ENCODE data around the gene UROS.

- TF ChIP-seq RXRA (IDR thresholded peaks at IDR 0.05; ENCODE audit: borderline replicate concordance, low read depth) (no peak), SIN3A (IDR thresholded peaks at IDR 0.05; ENCODE audit: borderline replicate concordance, low read depth, low read length) (no peak), EP300 (IDR thresholded peaks at IDR 0.05; ENCODE audit: borderline replicate concordance in 1 of 2, low read depth in 1 of 2, low read length in 1 of 2) (no peak), JUND (IDR thresholded peaks at IDR 0.05) (no peak), REST (IDR thresholded peaks at IDR 0.05; ENCODE audit: low read depth, low read length) (no peak), FOXM1 (IDR thresholded peaks at IDR 0.05; ENCODE audit: low read depth) (no peak), CTCF (IDR thresholded peaks at IDR 0.05) (no peak), EZH2phosphoT487 (IDR thresholded peaks at IDR 0.05; ENCODE audit: borderline replicate concordance, low read depth) (no peak), TAF1 (IDR thresholded peaks at IDR 0.05; ENCODE audit: borderline replicate concordance, low read depth, low read length) (no peak), POLR2AphosphoS5 (IDR thresholded peaks at IDR 0.05; ENCODE audit: low read depth, low read length) (no peak)
Observed at GRCh38 chr10:125857185-125857760, 34.2 kb upstream of the UROS start.
